NOMO-1 treated with dmso at 0.1 percent for 144 hours (cell line): Measurements from ENCODE around the gene RAE1.

Experiments
- DNase-seq: peaks from one replicate; lab custom pipeline; 2025; ENCODE audit not compliant: unreplicated experiment; lab: John Stamatoyannopoulos, UW

The RAE1 gene

DNA sequence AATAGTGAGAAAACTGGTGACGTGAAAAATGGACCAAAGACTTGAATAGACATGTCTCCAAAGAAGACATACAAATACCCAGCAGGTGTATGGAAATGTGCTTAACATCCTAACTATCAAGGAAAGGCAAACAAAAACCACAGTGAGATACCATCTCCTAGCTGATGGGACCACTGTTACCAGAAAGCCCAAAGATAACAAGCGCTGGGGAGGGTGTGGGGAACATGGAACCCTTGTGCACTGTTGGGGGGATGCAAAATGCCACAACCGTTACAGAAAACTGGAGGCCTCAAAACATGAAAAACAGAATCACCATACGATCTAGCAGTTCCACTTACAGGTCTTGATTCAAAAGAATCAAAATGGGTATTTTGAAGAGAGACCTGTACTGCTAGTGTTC is 20.3 kb downstream of the RAE1 start:
- no peak for DNase-seq

GRCh38 chr20:57372157-57372556 is 21.1 kb downstream of the RAE1 start:
- DNase-seq, result no peak

- DNase-seq, result no peak
Observed at GRCh38 chr20:57372581-57373350, 21.7 kb downstream of the RAE1 start.

DNA sequence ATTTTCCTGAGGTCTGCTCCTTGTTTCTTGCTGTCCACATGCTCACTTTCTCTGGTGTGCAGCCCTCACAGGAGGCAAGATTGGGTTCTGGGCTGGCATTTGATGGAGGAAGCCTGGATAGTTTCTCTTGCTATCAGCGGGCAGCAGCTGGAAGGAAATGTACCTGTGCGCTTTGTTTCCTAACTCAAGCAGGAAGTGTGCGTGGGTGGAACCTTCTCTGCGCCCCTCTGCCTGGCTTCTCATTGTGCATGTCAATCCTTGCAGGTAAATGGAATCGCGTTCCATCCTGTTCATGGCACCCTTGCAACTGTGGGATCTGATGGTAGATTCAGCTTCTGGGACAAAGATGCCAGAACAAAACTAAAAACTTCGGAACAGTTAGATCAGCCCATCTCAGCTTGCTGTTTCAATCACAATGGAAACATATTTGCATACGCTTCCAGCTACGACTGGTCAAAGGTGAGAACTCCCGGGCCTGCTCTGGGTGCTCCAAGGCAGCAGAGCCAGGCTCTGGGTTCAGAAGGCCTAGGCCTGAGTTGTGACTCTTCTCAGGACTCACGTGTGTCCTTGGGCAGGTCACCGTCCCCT is 23.4 kb downstream of the RAE1 start:
- DNase-seq, result no peak

- DNase-seq, result peak; percentile 56
Observed at GRCh38 chr20:57374931-57375651, 24.0 kb downstream of the RAE1 start.

- DNase-seq, result no peak
Observed at GRCh38 chr20:57375652-57376230, 24.7 kb downstream of the RAE1 start.

DNA sequence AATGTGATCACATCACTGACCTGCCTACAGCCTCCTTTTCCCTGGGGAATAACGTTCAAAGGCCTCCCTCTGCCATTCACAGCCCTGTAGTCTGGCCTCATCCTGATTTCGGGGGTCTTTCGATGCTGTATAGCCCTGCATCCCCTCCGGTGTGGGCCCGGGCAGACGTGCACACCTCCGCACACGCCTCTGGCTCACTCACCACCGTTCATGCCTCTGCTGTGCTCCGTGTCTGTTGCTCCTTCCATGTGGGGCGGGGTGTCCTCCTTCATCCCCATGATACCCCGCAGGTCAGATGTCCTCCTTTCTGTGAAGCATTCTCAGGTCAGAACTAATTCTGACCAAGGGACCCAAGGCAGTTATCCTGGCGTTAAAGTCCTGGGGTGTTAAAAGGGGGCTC is 26.3 kb downstream of the RAE1 start:
- DNase-seq, result no peak

- no peak for DNase-seq
Observed at GRCh38 chr20:57378107-57378506, 27.1 kb downstream of the RAE1 start.

DNA sequence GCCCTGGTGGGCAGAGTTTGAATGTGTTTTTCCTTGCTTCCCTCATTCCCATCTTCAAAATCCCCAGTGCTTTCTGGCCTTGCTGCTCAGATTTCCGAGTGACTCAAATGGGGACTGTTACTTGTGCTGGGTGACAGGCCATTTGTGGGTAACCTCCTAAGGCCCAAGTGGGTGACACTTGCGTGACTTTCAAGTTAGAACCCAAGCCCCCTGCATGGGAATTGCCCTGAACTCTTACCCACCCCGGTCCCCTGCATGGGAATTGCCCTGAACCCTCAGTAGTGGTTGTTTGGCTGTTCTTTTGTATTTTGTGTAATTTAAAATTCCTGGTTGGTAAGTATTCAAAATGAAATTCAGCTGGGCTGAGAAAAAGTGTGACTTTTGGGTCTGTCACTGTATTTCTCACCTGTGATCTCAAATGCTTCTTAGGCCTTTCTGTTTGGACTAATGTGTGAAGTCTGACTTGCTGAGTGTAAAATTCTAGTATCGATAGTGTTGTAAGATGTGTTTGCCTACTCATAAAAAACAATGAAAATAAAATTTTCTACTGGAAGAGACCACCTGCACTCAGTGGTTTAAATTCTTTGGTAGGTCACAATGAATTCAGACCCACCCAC is 27.7 kb downstream of the RAE1 start:
- no peak for DNase-seq

DNA sequence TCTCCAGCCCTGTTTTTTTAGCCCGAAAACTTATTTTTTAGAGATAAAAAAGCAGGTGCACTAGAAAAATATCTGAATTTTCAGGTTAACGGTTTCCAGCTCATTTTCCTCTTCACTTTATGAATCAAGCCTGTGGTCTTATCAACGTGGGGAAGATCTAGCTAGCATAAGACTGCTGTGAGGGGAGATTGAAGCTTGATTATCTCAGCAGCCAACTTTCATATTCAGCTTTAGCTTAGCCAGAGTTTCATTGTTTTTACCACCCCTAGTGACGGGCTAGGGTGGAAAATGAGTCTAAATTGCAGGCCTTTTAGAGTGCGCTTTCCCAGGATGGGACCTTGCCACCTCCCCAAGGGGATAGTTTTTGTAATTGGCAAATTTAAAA is 28.2 kb downstream of the RAE1 start:
- no peak for DNase-seq

DNA sequence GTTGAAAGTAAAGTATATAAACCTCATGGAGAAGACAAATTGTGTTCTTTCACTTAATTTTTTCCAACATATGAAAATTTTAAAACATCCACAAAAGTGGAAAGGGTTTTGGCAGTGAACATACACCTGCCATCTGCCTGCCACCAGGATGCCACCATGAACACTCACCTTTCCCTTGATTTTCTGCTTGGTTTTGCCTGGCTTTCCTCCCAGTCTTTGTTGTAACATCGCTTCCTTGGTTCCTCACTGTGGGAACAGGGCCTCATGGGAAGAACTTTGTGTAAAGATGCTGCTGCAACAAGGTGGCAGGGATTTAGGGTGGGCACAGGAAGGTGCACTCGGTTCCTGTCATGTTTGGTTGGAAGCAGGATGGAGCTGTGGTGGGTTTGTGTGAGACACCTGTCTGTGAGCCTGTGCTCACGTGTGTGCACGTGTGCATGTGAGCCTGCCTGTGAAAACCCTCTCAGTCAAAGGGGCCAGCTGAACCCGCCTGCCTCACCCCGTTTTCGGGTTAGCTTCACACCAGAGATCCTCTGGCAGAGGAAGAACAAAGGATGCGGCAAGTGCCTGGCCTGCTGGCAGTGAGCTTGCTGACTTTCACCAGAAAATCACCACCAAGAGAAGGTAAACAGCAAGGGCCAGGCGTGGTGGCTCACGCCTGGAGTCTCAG is 29.2 kb downstream of the RAE1 start:
- DNase-seq, result no peak

DNA sequence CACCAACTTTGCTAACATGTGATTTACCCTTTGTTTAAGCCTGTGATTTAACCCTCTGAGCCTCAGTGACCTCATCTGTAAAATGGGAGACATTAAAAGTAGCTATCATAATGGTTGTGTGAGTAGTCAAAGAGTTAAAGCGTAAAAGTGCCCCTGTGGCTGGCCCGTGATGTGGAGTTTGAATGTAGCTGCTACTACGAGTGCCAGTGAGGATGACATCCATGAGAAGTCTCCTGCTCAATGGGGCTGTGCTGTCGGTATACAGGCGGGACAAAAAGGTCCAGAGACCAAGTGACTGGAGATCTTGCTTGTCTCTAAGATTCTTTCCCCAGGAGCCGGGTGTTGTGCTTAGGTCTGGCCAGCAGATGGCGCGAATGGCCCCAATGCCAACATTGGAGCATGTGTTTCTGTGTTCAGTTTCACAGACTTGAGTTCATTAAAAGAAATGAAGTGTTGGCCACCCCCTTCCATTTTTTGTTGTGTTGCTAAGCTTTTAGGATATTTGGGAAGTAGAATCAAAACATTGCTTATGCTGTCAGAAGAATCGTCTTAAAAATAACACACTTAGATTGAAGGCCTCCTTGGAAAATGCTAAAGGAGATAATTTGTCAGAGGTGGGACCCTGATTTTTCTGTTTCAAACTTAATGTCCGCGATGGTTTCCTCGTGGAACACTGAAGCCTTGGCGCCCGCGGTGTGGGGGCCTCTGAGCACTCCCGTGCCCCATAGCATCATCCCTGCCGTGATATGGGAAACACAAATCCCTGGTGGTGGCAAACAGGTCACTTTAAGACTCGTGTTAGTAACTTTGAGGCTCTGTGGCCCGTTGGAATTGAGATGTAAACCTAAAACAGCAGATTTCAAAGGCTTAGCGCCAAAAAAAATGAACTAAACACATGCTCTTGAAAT is 30.8 kb downstream of the RAE1 start:
- peak; percentile 61 for DNase-seq

- no peak for DNase-seq
Observed at GRCh38 chr20:57382516-57382915, 31.5 kb downstream of the RAE1 start.

- DNase-seq, result no peak
Observed at GRCh38 chr20:57383447-57384347, 32.6 kb downstream of the RAE1 start.

- DNase-seq, result no peak
Observed at GRCh38 chr20:57384486-57384885, 33.4 kb downstream of the RAE1 start.

DNA sequence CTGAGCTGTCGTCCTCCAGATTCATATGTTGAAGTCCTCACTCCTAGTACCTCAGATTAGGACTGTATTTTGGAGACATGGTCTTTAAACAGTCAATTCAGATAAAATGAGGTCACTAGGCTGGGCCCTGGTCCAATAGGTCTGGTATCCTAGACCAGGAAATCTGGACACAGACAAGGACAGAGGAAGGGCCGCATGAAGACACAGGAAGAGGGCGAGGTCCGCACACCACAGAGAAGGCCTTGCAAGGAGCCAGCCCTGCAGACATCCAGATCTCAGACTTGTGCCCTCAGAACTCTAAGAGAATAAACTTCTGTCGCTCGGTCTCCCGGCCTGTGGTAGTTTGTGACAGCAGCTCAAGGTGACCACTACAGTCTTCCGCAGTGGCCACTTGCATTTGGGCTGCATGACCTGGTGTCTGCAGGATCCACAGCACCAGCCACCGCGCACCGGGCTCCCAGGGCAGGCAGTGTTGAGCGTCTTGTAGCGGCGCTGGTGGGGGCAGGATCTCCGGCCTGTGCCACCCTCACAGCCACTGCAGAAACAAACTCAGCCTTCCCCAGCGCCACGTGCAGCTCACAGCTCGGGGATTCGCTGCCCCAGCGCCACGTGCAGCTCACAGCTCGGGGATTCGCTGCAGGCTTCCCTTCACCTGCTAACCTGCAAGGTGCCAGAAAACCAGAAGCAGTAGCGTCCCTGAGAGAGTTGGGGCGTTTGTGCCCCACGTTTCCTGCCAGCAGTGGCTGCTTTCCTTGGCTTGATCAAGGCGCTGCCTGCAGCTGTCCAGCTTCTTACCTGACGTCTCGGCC is 34.1 kb downstream of the RAE1 start:
- no peak for DNase-seq

DNA sequence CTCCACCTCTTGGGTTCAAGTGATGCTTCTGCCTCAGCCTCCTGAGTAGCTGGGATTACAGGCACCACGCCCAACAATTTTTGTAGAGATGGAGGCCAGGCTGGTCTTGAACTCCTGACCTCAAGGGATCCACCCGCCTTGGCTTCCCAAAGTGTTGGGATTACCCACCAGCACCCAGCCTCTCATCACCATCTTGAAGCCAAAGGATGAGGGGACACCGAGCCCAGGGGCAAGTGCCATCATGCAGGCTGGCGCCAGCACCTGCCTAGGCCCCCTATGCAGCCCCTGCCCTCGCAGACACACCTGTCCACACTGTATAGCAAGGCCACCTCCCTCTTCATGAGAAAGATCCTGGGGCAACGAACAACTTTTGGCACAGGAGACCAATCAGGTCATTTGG is 34.9 kb downstream of the RAE1 start:
- no peak for DNase-seq

DNA sequence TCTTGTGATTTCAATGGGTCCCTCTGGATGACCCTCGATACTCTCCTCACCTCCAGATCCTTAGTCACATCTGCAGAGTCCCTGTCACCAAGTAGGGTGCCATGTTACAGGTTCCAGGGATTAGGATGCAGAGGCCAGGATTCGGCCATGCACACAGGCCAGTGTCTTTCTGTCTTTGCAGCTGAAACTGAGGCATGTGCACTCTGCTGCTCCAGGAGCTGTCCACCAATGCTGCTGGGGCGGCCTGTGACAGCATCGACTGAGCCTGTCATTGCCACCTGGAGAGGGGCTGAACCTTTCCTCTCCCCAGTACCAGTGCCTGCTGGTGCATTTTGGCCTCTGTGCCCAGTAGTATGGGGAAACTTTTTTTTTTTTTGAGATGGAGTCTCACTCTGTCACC is 35.7 kb downstream of the RAE1 start:
- no peak for DNase-seq
